HEK293 (cell line): ENCODE results near the gene COL8A1.

Experiments used
- ATF2 ChIP-seq: fragments of 450-650 bp; formaldehyde crosslinking; IDR thresholded peaks from 2 replicates; pipeline ENCODE4 v1.5.1; 2016; ENCODE audit warnings: missing biosample characterization, missing genetic modification characterization, low read depth
- BCL11A ChIP-seq: fragments of 450-650 bp; formaldehyde crosslinking; IDR thresholded peaks from 2 replicates; pipeline ENCODE4 v1.5.1; 2016; ENCODE audit warnings: low read depth, missing biosample characterization, missing genetic modification characterization
- CTCF ChIP-seq: fragments of 450-650 bp; formaldehyde crosslinking; IDR thresholded peaks from 2 replicates; pipeline ENCODE4 v1.5.1; 2016; ENCODE audit warnings: missing biosample characterization, missing genetic modification characterization
- KLF16 ChIP-seq: fragments of 450-650 bp; formaldehyde crosslinking; IDR thresholded peaks from 2 replicates; pipeline ENCODE4 v1.5.1; 2017; ENCODE audit warnings: missing biosample characterization, missing genetic modification characterization
- PRDM10 ChIP-seq: fragments of 450-650 bp; formaldehyde crosslinking; IDR thresholded peaks from 2 replicates; pipeline ENCODE4 v1.5.1; 2016; ENCODE audit warnings: missing biosample characterization, missing genetic modification characterization
- SALL2 ChIP-seq: fragments of 450-650 bp; formaldehyde crosslinking; IDR thresholded peaks from 2 replicates; pipeline ENCODE4 v1.5.0; 2017; ENCODE audit warnings: missing biosample characterization, mild to moderate bottlenecking, missing genetic modification characterization, borderline replicate concordance
- ZBTB17 ChIP-seq: fragments of 450-650 bp; formaldehyde crosslinking; IDR thresholded peaks from 2 replicates; pipeline ENCODE4 v1.5.1; 2016; ENCODE audit warnings: missing biosample characterization, missing genetic modification characterization
- ZFP69B ChIP-seq: fragments of 450-650 bp; formaldehyde crosslinking; IDR thresholded peaks from 2 replicates; pipeline ENCODE4 v1.5.1; 2016; ENCODE audit warnings: missing biosample characterization, missing genetic modification characterization
- ZNF26 ChIP-seq: fragments of 450-650 bp; formaldehyde crosslinking; IDR thresholded peaks from 2 replicates; pipeline ENCODE4 v1.5.1; 2016; ENCODE audit warnings: missing biosample characterization, missing genetic modification characterization
- ZNF274 ChIP-seq, 2 experiments: fragments of 200-500 bp in 1 of 2; fragments of 450-650 bp in 1 of 2; sonication (Bioruptor generic) in 1 of 2; formaldehyde crosslinking in 1 of 2; IDR thresholded peaks; 2 replicates each; pipeline versions ENCODE4 v1.5.1 to v1.6.1; 2014 to 2016; ENCODE audit warnings: borderline replicate concordance in 1 of 2, inconsistent platforms in 1 of 2, low read length in 1 of 2, missing biosample characterization in 1 of 2, missing genetic modification characterization in 1 of 2
- ZNF580 ChIP-seq: fragments of 450-650 bp; formaldehyde crosslinking; IDR thresholded peaks from 2 replicates; pipeline ENCODE4 v1.5.1; 2016; ENCODE audit warnings: missing biosample characterization, missing genetic modification characterization
- ZNF629 ChIP-seq: fragments of 450-650 bp; formaldehyde crosslinking; IDR thresholded peaks from 2 replicates; pipeline ENCODE4 v1.5.1; 2017; ENCODE audit warnings: missing biosample characterization, missing genetic modification characterization
- ZNF670 ChIP-seq: fragments of 450-650 bp; formaldehyde crosslinking; IDR thresholded peaks from 2 replicates; pipeline ENCODE4 v1.5.1; 2016; ENCODE audit warnings: missing biosample characterization, missing genetic modification characterization, low read depth
- ZSCAN16 ChIP-seq: fragments of 450-650 bp; formaldehyde crosslinking; IDR thresholded peaks from 2 replicates; pipeline ENCODE4 v1.5.1; 2016; ENCODE audit warnings: missing biosample characterization, missing genetic modification characterization

GRCh38 chr3:99795573-99795972 lies 157.2 kb downstream of the COL8A1 start:
- no peak for TF ChIP-seq CTCF (tag by site-specific recombination)
- TF ChIP-seq PRDM10 (tag by site-specific recombination) = no peak
- no peak for TF ChIP-seq ATF2 (tag by site-specific recombination)
- TF ChIP-seq ZNF580 (tag by site-specific recombination) = no peak
- TF ChIP-seq ZNF629 (tag by site-specific recombination) = no peak
- TF ChIP-seq ZNF670 (tag by site-specific recombination) = no peak
- TF ChIP-seq SALL2 (tag by site-specific recombination) = no peak
- TF ChIP-seq ZNF26 (tag by site-specific recombination) = no peak
- no peak for TF ChIP-seq ZNF274 (IDR thresholded peaks at IDR 0.05; ENCODE audit: low read length)
- TF ChIP-seq ZNF274 (tag by site-specific recombination; IDR thresholded peaks at IDR 0.05; ENCODE audit: borderline replicate concordance) = no peak
- no peak for TF ChIP-seq KLF16 (tag by site-specific recombination)
- no peak for TF ChIP-seq ZFP69B (tag by site-specific recombination)
- TF ChIP-seq BCL11A (tag by site-specific recombination) = no peak
- TF ChIP-seq ZSCAN16 (tag by site-specific recombination) = no peak
- TF ChIP-seq ZBTB17 = no peak
